ENCODE measurements around the gene CELF1.
"Not testable (repeated sequence)": the region's sequence is repeated elsewhere in the genome, so short reads cannot be mapped to it uniquely, and the experiment has no call there.

GRCh38 chr11:47530721-47531120, 22.2 kb downstream of the CELF1 start:
- TF ChIP-seq EZH2 (optimal IDR thresholded peaks at IDR 0.05; ENCODE audit: low read depth, low read length); CTCF (IDR thresholded peaks at IDR 0.05; ENCODE audit: low read length): not testable (repeated sequence)

All from MM.1S (cell line).